CD4-positive, alpha-beta T cell treated with Interleukin-21 for 1 hour (primary cell): ENCODE measurements around the gene SDF4.
"Not testable (repeated sequence)": the region's sequence is repeated elsewhere in the genome, so short reads cannot be mapped to it uniquely, and the experiment has no call there.

Experiments
- DNase-seq: peaks from one replicate; pipeline ENCODE4 v3.0.0-alpha.2; 2020

Gene SDF4

GRCh38 chr1:1259119-1259488, 27.3 kb upstream of the SDF4 start:
- DNase-seq, result no peak

GRCh38 chr1:1256956-1257871, 25.4 kb upstream of the SDF4 start:
- no peak for DNase-seq

- DNase-seq, result no peak
These were observed 23.8 kb upstream of the SDF4 start for GRCh38 chr1:1255611-1256010.

- no peak for DNase-seq
These were observed 23.3 kb upstream of the SDF4 start for GRCh38 chr1:1255078-1255477.

GRCh38 chr1:1254667-1254998, 22.8 kb upstream of the SDF4 start:
- DNase-seq, result no peak

GRCh38 chr1:1253972-1254666, 22.3 kb upstream of the SDF4 start:
- DNase-seq, result no peak

GRCh38 chr1:1253314-1253713, 21.5 kb upstream of the SDF4 start:
- DNase-seq, result no peak

GRCh38 chr1:1250786-1251284, 19.0 kb upstream of the SDF4 start:
- DNase-seq, result peak; percentile 69

GRCh38 chr1:1248009-1248913, 16.5 kb upstream of the SDF4 start:
- DNase-seq, result not testable (repeated sequence)

GRCh38 chr1:1247341-1247913, 15.6 kb upstream of the SDF4 start:
- DNase-seq, result no peak

GRCh38 chr1:1246577-1247340, 15.0 kb upstream of the SDF4 start, which contains the start of gene C1QTNF12:
TSS of gene C1QTNF12 (minus strand) at chr1:1246722. CDS start at chr1:1246690, 32 bp downstream.
- no peak for DNase-seq

GRCh38 chr1:1245817-1246576, 14.2 kb upstream of the SDF4 start:
- no peak for DNase-seq

- DNase-seq, result no peak
These were observed 13.5 kb upstream of the SDF4 start for GRCh38 chr1:1245178-1245816.

GRCh38 chr1:1244192-1244811, 12.5 kb upstream of the SDF4 start:
- DNase-seq, result no peak

GRCh38 chr1:1243807-1244191, 12.0 kb upstream of the SDF4 start:
- no peak for DNase-seq

- no peak for DNase-seq
These were observed 11.5 kb upstream of the SDF4 start for GRCh38 chr1:1243266-1243660.

- no peak for DNase-seq
These were observed 10.9 kb upstream of the SDF4 start for GRCh38 chr1:1242461-1243265.

- DNase-seq, result no peak
These were observed 9.9 kb upstream of the SDF4 start for GRCh38 chr1:1241588-1242219.
